Transverse colon (tissue), 4 donors: ENCODE data around the gene MRAP. TPM values are rescaled to one million over a fixed set of nuclear protein-coding genes. Genes with fewer than 3 reads are reported as not detected.

ENCODE experiments used
- DNase-seq: peaks from one replicate; pipeline ENCODE4 v3.0.0-alpha.2; 2019
- H3K27ac ChIP-seq, 4 donors: fragments of 200-600 bp; sonication (generic); 2 replicates each; pipeline ENCODE4 v1.5.1; 2016 to 2018; ENCODE audit warnings: inconsistent platforms in 4 of 4
- H3K27me3 ChIP-seq: fragments of 200-600 bp; sonication (generic); 2 replicates; pipeline ENCODE4 v1.5.1; 2017; ENCODE audit warnings: inconsistent platforms
- H3K36me3 ChIP-seq, 4 donors: fragments of 200-600 bp; sonication (generic); 2 replicates each; pipeline ENCODE4 v1.5.1; 2017 to 2019; ENCODE audit warnings: inconsistent platforms in 4 of 4
- H3K4me1 ChIP-seq, 4 donors: fragments of 200-600 bp; sonication (generic); 2 replicates each; pipeline ENCODE4 v1.5.1; 2017 to 2020; ENCODE audit warnings: inconsistent platforms in 4 of 4
- H3K4me3 ChIP-seq, 4 donors: fragments of 200-600 bp; sonication (generic); 1 replicate in 1 of 4; 2 replicates in 3 of 4; pipeline versions ENCODE4 v1.5.1 to v1.6.1; 2017 to 2019; ENCODE audit warnings: inconsistent platforms in 4 of 4
- H3K9me3 ChIP-seq, 2 donors: fragments of 200-600 bp; sonication (generic); 2 replicates each; pipeline ENCODE4 v1.5.1; 2017 to 2019; ENCODE audit warnings: inconsistent platforms in 2 of 2
- EP300 ChIP-seq: sonication (generic); formaldehyde crosslinking; IDR thresholded peaks from one replicate; pipeline ENCODE4 v1.6.1; 2017; ENCODE audit warnings: antibody characterized with exemption, low read depth
- POLR2A ChIP-seq: fragments of 450-650 bp; IDR thresholded peaks from one replicate; pipeline ENCODE4 v1.6.1; 2016; ENCODE audit warnings: antibody characterized with exemption, mild to moderate bottlenecking, moderate library complexity
- POLR2AphosphoS5 ChIP-seq, 3 donors: sonication (generic); formaldehyde crosslinking; IDR thresholded peaks; one replicate each; pipeline ENCODE4 v1.6.1; 2016; ENCODE audit warnings: antibody characterized with exemption in 3 of 3
- WGBS, 2 donors: methylation state at CpG; one replicate each; pipeline ENCODE4 v1.1.5; 2018; ENCODE audit warnings: low coverage in 1 of 2; 5-methylcytosine and 5-hydroxymethylcytosine counted together
- in situ Hi-C, 4 donors: fragments of 200-750 bp; cut with MboI; loops; one replicate each; pipeline versions ENCODE4 v1.15.0 to v1.15.1; 2017; ENCODE audit warnings: low sequenced_read_pairs in 3 of 4, low pct_ligation_motif_present in 1 of 4, low pct_unique_long_range_greater_than_20kb in 1 of 4
- intact Hi-C: fragments of 100-400 bp; cut with DNase I; formaldehyde crosslinking; loops from one replicate; pipeline ENCODE4 v1.15.1; 2023; ENCODE audit warnings: low total_unique reads
- total RNA-seq, 4 donors: library from RNA; depleted of rRNA; stranded (reverse); fragments of >200 nt; gene quantifications; one replicate each; pipeline ENCODE4 v1.1.0, GENCODE V29; 2016
- TF ChIP-seq, protein P1 (sequence below), 5 experiments: fragments of 200-600 bp in 3 of 5; fragments of 450-650 bp in 2 of 5; sonication (generic) in 3 of 5; IDR thresholded peaks; 1 replicate in 2 of 5; 2 replicates in 3 of 5; pipeline ENCODE4 v1.5.1; 2016 to 2017; ENCODE audit warnings: antibody characterized with exemption in 5 of 5, inconsistent platforms in 3 of 5, mild to moderate bottlenecking in 2 of 5, moderate library complexity in 1 of 5

The MRAP gene
- total RNA-seq, 4 donors from 2014 or later = not detected

DNA sequence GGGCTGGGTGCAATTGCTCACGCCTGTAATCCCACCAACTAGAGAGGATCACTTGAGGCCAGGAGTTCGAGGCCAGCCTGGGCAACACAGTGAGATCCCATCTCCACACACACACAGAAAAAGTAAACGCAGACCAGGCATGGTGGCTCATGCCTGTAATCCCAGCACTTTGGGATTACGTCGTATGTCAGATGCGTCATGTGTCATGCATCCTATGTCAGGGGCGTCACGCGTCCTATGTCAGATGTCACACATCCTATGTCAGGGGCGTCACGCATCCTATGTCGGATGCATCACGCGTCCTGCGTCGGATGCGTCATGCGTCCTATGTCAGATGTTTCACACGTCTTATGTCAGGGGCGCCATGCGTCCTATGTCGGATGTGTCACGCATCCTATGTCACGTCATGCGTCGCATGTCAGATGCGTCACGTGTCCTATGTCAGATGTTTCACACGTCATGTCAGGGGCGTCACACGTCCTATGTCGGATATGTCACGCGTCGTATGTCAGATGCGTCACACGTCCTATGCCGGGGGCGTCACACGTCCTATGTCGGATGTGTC, 1.5 kb downstream of the MRAP start:
- Histone ChIP-seq H3K36me3 (no peaks in the 10 kb centered on the region), H3K27me3 (no peaks in the 10 kb centered on the region), H3K9me3 (no peaks in the 10 kb centered on the region), H3K27ac (no peak overlapping the region), H3K4me1 (no peaks in the 10 kb centered on the region), H3K4me3 (no peak overlapping the region)
- TF ChIP-seq POLR2A (no peak), POLR2AphosphoS5 (IDR thresholded peaks at IDR 0.05) (no peak), EP300 (no peak)
- TF ChIP-seq, protein P1, sequence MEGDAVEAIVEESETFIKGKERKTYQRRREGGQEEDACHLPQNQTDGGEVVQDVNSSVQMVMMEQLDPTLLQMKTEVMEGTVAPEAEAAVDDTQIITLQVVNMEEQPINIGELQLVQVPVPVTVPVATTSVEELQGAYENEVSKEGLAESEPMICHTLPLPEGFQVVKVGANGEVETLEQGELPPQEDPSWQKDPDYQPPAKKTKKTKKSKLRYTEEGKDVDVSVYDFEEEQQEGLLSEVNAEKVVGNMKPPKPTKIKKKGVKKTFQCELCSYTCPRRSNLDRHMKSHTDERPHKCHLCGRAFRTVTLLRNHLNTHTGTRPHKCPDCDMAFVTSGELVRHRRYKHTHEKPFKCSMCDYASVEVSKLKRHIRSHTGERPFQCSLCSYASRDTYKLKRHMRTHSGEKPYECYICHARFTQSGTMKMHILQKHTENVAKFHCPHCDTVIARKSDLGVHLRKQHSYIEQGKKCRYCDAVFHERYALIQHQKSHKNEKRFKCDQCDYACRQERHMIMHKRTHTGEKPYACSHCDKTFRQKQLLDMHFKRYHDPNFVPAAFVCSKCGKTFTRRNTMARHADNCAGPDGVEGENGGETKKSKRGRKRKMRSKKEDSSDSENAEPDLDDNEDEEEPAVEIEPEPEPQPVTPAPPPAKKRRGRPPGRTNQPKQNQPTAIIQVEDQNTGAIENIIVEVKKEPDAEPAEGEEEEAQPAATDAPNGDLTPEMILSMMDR (IDR thresholded peaks at IDR 0.05) = no peak
- intact Hi-C loops (no loop called here), in situ Hi-C loops (no loop called here)
- 88 to 97% methylated on average over 33 to 41 of the region's 41 CpGs for WGBS, 2 donors
- DNase-seq = no peak

DNA sequence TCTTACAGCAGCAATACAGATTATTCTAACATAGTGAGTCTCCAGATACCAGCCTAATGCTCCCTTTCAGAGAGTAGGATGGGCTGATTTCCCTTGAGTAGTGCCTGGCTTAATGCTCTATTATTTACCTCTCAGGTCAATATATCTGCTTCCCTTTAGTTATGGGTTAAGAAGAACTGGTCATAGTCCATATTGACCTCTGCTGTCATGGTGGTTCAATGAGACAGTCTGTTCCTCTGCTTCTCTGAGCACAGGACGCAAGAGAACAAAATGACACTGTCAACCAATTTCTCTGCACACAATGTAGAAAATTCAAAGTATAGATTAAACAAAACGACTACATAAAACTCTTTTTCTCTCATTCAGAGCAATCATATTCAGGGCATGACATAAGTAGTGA, 2.9 kb downstream of the MRAP start:
- Histone ChIP-seq H3K9me3 (no peaks in the 10 kb centered on the region), H3K4me1 (no peaks in the 10 kb centered on the region), H3K4me3 (no peak overlapping the region), H3K27ac (no peak overlapping the region), H3K36me3 (no peaks in the 10 kb centered on the region), H3K27me3 (no peaks in the 10 kb centered on the region)
- no peak for TF ChIP-seq POLR2AphosphoS5 (IDR thresholded peaks at IDR 0.05)
- 85% methylated on average over 2 of the region's 2 CpGs for WGBS, 2 donors
- in situ Hi-C loops (no loop called here), intact Hi-C loops (no loop called here)
- no peak for DNase-seq

DNA sequence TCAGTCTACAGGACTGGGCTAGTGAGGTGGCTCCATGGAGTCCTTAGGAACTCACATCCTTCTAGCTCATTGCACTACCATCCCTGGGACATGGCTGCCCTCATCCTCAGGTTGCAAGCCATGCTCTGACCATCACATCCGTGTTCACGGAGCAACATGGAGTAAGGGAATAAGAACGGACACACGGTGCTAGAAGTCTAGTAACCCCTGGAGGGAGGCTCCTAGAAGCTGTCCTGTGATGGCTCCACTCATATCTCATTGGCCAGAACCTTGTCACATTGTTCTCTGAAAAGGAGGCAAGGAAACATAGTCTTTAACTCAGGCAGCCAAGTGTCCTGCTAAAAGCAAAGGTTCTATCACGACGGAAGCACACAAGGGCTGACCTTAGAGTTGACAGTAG, 3.9 kb downstream of the MRAP start:
- 94 to 99% methylated on average over 2 to 6 of the region's 6 CpGs for WGBS, 2 donors
- TF ChIP-seq, protein P1 (IDR thresholded peaks at IDR 0.05) = no peak
- no peak for TF ChIP-seq EP300
- TF ChIP-seq POLR2AphosphoS5 (IDR thresholded peaks at IDR 0.05) = no peak
- TF ChIP-seq POLR2A = no peak
- intact Hi-C loops = no loop called here
- Histone ChIP-seq H3K4me1 (no peaks in the 10 kb centered on the region), H3K4me3 (no peak overlapping the region), H3K36me3 (no peaks in the 10 kb centered on the region), H3K27ac (no peak overlapping the region), H3K9me3 (no peaks in the 10 kb centered on the region), H3K27me3 (no peaks in the 10 kb centered on the region)
- no peak for DNase-seq
- in situ Hi-C loops = no loop called here

DNA sequence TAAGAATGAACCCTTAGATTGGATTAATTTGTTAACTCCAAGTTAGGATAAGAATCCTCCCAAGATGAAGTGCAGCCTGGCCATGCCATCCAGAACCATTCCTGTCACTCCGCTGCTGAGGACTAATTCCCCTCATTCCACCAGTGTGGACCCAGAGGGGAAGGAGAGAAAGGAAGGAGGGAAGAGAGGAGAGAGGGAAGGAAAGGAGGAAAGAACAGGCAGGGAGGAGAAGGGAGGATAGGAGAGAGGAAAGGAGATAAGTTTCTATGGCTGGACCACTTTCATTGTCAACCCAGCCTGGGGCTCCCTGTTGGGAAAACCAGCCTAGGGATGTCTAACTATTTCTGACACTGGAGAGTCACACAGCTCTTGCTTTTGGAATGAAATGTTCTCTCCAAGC, 4.7 kb downstream of the MRAP start:
- no peaks in the 10 kb centered on the region for H3K4me1 ChIP-seq
- WGBS, 2 donors = 86 to 100% methylated on average over 1 of the region's 1 CpG
- no peak overlapping the region for H3K4me3 ChIP-seq
- H3K9me3 ChIP-seq = no peaks in the 10 kb centered on the region
- intact Hi-C loops (no loop called here), in situ Hi-C loops (no loop called here)
- H3K27ac ChIP-seq = no peak overlapping the region
- TF ChIP-seq, protein P1 (IDR thresholded peaks at IDR 0.05) = no peak
- TF ChIP-seq EP300 = no peak
- TF ChIP-seq POLR2AphosphoS5 (IDR thresholded peaks at IDR 0.05) = no peak
- no peak for TF ChIP-seq POLR2A
- no peak for DNase-seq
- H3K36me3 ChIP-seq = no peaks in the 10 kb centered on the region
- no peaks in the 10 kb centered on the region for H3K27me3 ChIP-seq

DNA sequence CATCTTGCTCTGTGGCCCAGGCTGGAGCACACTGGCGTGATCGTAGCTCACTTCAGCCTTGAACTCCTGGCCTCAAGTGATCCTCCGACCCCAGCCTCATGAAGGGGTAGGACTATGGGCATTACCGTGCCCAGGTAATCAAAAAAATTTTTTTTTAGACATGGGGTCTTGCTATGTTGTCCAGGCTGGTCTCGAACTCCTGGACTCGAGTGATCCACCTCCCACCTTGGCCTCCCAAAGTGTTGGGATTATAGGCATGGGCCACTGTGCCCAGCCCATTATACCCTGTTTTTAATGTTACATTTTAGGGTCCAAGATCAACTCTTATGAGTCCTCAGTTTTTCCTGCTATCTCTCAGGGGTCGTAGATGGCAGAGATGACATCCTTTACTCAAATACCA, 6.3 kb downstream of the MRAP start:
- Histone ChIP-seq H3K4me1 (no peaks in the 10 kb centered on the region), H3K27ac (no peak overlapping the region), H3K36me3 (no peaks in the 10 kb centered on the region), H3K4me3 (no peak overlapping the region), H3K27me3 (no peaks in the 10 kb centered on the region), H3K9me3 (no peaks in the 10 kb centered on the region)
- intact Hi-C loops (no loop called here), in situ Hi-C loops (no loop called here)
- TF ChIP-seq POLR2A (no peak), POLR2AphosphoS5 (IDR thresholded peaks at IDR 0.05) (no peak), EP300 (no peak)
- TF ChIP-seq, protein P1 (IDR thresholded peaks at IDR 0.05) = no peak
- DNase-seq = no peak
- 94 to 96% methylated on average over 3 to 7 of the region's 7 CpGs for WGBS, 2 donors
